Activated CD4-positive, CD25-positive, alpha-beta regulatory T cell treated with anti-CD3 and anti-CD28 coated beads, Interleukin-2, amount 50 U/mL, for 16 hours (primary cell): Measurements from ENCODE around the gene CHRNA9.
"Not testable (repeated sequence)": the region's sequence is repeated elsewhere in the genome, so short reads cannot be mapped to it uniquely, and the experiment has no call there.

ENCODE experiments used
- DNase-seq: peaks from one replicate; pipeline ENCODE4 v3.0.0-alpha.2; 2020; ENCODE audit warnings: low read depth, low spot score

The CHRNA9 gene

GRCh38 chr4:40388239-40388638, 53.1 kb downstream of the CHRNA9 start:
- no peak for DNase-seq

GRCh38 chr4:40389986-40390385, 54.9 kb downstream of the CHRNA9 start:
- DNase-seq = no peak

- DNase-seq = not testable (repeated sequence)
These were observed 57.1 kb downstream of the CHRNA9 start for GRCh38 chr4:40392241-40392640.

GRCh38 chr4:40394236-40394635, 59.1 kb downstream of the CHRNA9 start:
- no peak for DNase-seq

GRCh38 chr4:40395166-40395900, 60.2 kb downstream of the CHRNA9 start:
- no peak for DNase-seq

- no peak for DNase-seq
These were observed 61.0 kb downstream of the CHRNA9 start for GRCh38 chr4:40395908-40396793.

- DNase-seq = no peak
These were observed 64.4 kb downstream of the CHRNA9 start for GRCh38 chr4:40399578-40399977.

GRCh38 chr4:40401096-40401495, 66.0 kb downstream of the CHRNA9 start:
- DNase-seq = no peak

GRCh38 chr4:40401631-40402030, 66.5 kb downstream of the CHRNA9 start:
- DNase-seq = no peak

- DNase-seq = no peak
These were observed 67.4 kb downstream of the CHRNA9 start for GRCh38 chr4:40402556-40402955.

- DNase-seq = no peak
These were observed 67.9 kb downstream of the CHRNA9 start for GRCh38 chr4:40403081-40403480.
